Prostate gland (tissue), 2 donors: ENCODE results near the gene TRPM4.
"Not testable (repeated sequence)": the region's sequence is repeated elsewhere in the genome, so short reads cannot be mapped to it uniquely, and the experiment has no call there.

Experiments used
- POLR2A ChIP-seq: fragments of 450-650 bp; IDR thresholded peaks from one replicate; pipeline ENCODE4 v1.6.1; 2016; ENCODE audit warnings: antibody characterized with exemption, mild to moderate bottlenecking
- TF ChIP-seq, protein P1 (sequence below), 4 experiments: fragments of 200-600 bp in 2 of 4; fragments of 450-650 bp in 2 of 4; sonication (generic) in 2 of 4; IDR thresholded peaks; 1 replicate in 3 of 4; 2 replicates in 1 of 4; pipeline ENCODE4 v1.5.1; 2016 to 2019; ENCODE audit warnings: antibody characterized with exemption in 4 of 4, mild to moderate bottlenecking in 2 of 4, moderate library complexity in 2 of 4

DNA sequence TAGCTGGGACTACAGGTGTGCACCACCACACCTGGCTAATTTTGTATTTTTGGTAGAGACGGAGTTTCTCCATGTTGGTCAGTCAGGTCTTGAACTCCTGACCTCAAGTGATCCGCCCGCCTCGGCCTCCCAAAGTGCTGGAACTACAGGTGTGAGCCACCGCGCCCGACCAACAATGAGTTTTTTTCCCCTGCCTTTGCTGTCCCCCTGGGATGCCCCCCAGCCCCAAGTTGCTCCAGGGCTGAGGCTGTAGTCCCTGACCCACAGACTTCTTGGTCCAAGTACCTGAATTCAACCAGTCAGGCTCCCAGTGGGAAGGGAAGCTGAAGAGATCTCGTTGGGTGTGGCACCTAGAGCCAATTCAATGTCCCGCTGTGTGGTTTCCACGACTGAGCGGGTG lies 66.8 kb downstream of the TRPM4 start:
- TF ChIP-seq, protein P1, sequence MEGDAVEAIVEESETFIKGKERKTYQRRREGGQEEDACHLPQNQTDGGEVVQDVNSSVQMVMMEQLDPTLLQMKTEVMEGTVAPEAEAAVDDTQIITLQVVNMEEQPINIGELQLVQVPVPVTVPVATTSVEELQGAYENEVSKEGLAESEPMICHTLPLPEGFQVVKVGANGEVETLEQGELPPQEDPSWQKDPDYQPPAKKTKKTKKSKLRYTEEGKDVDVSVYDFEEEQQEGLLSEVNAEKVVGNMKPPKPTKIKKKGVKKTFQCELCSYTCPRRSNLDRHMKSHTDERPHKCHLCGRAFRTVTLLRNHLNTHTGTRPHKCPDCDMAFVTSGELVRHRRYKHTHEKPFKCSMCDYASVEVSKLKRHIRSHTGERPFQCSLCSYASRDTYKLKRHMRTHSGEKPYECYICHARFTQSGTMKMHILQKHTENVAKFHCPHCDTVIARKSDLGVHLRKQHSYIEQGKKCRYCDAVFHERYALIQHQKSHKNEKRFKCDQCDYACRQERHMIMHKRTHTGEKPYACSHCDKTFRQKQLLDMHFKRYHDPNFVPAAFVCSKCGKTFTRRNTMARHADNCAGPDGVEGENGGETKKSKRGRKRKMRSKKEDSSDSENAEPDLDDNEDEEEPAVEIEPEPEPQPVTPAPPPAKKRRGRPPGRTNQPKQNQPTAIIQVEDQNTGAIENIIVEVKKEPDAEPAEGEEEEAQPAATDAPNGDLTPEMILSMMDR (IDR thresholded peaks at IDR 0.05) = not testable (repeated sequence)
- TF ChIP-seq POLR2A = not testable (repeated sequence)
